ENCODE data around the gene SNN. TPM values are rescaled to one million over a fixed set of nuclear protein-coding genes. Genes with fewer than 3 reads are reported as not detected.

SNN gene
- total RNA-seq, 1 donor from 2014 or later = 11.2 TPM

- no peak for TF ChIP-seq CTCF (conservative IDR thresholded peaks at IDR 0.05; ENCODE audit: low read depth, low read length)
- no peak overlapping the region for H3K4me3 ChIP-seq (ENCODE audit: low read depth, low read length)
- DNase-seq (ENCODE audit: low read depth) = no peak
These were observed 38.0 kb upstream of the SNN start for GRCh38 chr16:11630046-11630767.

GRCh38 chr16:11630768-11631056 is 37.5 kb upstream of the SNN start:
- H3K4me3 ChIP-seq (ENCODE audit: low read depth, low read length) = no peak overlapping the region
- TF ChIP-seq CTCF (conservative IDR thresholded peaks at IDR 0.05; ENCODE audit: low read depth, low read length) = no peak
- DNase-seq (ENCODE audit: low read depth) = no peak

GRCh38 chr16:11631214-11631613 is 37.0 kb upstream of the SNN start:
- DNase-seq (ENCODE audit: low read depth) = no peak
- H3K4me3 ChIP-seq (ENCODE audit: low read depth, low read length) = no peak overlapping the region
- TF ChIP-seq CTCF (conservative IDR thresholded peaks at IDR 0.05; ENCODE audit: low read depth, low read length) = no peak

GRCh38 chr16:11632455-11632939 is 35.8 kb upstream of the SNN start:
- no peak for TF ChIP-seq CTCF (conservative IDR thresholded peaks at IDR 0.05; ENCODE audit: low read depth, low read length)
- DNase-seq (ENCODE audit: low read depth) = peak; percentile 36
- H3K4me3 ChIP-seq (ENCODE audit: low read depth, low read length) = no peak overlapping the region

GRCh38 chr16:11633113-11633512 is 35.1 kb upstream of the SNN start:
- H3K4me3 ChIP-seq (ENCODE audit: low read depth, low read length) = no peak overlapping the region
- DNase-seq (ENCODE audit: low read depth) = no peak
- TF ChIP-seq CTCF (conservative IDR thresholded peaks at IDR 0.05; ENCODE audit: low read depth, low read length) = no peak

- TF ChIP-seq CTCF (conservative IDR thresholded peaks at IDR 0.05; ENCODE audit: low read depth, low read length) = no peak
- no peak for DNase-seq (ENCODE audit: low read depth)
- H3K4me3 ChIP-seq (ENCODE audit: low read depth, low read length) = no peak overlapping the region
These were observed 33.9 kb upstream of the SNN start for GRCh38 chr16:11634312-11634711.

GRCh38 chr16:11635113-11635652 is 33.1 kb upstream of the SNN start:
- DNase-seq (ENCODE audit: low read depth) = no peak
- TF ChIP-seq CTCF (conservative IDR thresholded peaks at IDR 0.05; ENCODE audit: low read depth, low read length) = no peak
- no peak overlapping the region for H3K4me3 ChIP-seq (ENCODE audit: low read depth, low read length)

Measured in epithelial cell of proximal tubule (primary cell).